ENCODE results near the gene FAM241A. TPM values are rescaled to one million over a fixed set of nuclear protein-coding genes. Genes with fewer than 3 reads are reported as not detected.
"Not testable (repeated sequence)": the region's sequence is repeated elsewhere in the genome, so short reads cannot be mapped to it uniquely, and the experiment has no call there.

FAM241A gene
- total RNA-seq, 1 experiment from 2014 or later = 0.37 TPM

GRCh38 chr4:112128452-112128851 lies 16.8 kb upstream of the FAM241A start:
- DNase-seq (ENCODE audit: low spot score) = no peak
- in situ Hi-C loops (cut with HindIII; ENCODE audit: low sequenced_read_pairs) = no loop called here

GRCh38 chr4:112130906-112131305 lies 14.3 kb upstream of the FAM241A start:
- no peak for DNase-seq (ENCODE audit: low spot score)
- in situ Hi-C loops (cut with HindIII; ENCODE audit: low sequenced_read_pairs) = no loop called here

- DNase-seq (ENCODE audit: low spot score) = no peak
- in situ Hi-C loops (cut with HindIII; ENCODE audit: low sequenced_read_pairs) = no loop called here
Observed at GRCh38 chr4:112136551-112136950, 8.7 kb upstream of the FAM241A start.

GRCh38 chr4:112138538-112138937 lies 6.7 kb upstream of the FAM241A start:
- in situ Hi-C loops (cut with HindIII; ENCODE audit: low sequenced_read_pairs) = no loop called here

GRCh38 chr4:112140536-112140935 lies 4.7 kb upstream of the FAM241A start:
- no peak for DNase-seq (ENCODE audit: low spot score)
- in situ Hi-C loops (cut with HindIII; ENCODE audit: low sequenced_read_pairs) = no loop called here

More at GRCh38 chr4:112138538-112138937, 6.7 kb upstream of the FAM241A start:
- no peak for DNase-seq (ENCODE audit: low spot score)

GRCh38 chr4:112141366-112142138 lies 3.7 kb upstream of the FAM241A start:
- in situ Hi-C loops (cut with HindIII; ENCODE audit: low sequenced_read_pairs) = no loop called here
- DNase-seq (ENCODE audit: low spot score) = no peak

GRCh38 chr4:112142182-112142581 lies 3.1 kb upstream of the FAM241A start:
- in situ Hi-C loops (cut with HindIII; ENCODE audit: low sequenced_read_pairs) = no loop called here
- DNase-seq (ENCODE audit: low spot score) = no peak

- DNase-seq (ENCODE audit: low spot score) = no peak
- in situ Hi-C loops (cut with HindIII; ENCODE audit: low sequenced_read_pairs) = no loop called here
Observed at GRCh38 chr4:112143781-112144180, 1.5 kb upstream of the FAM241A start.

- in situ Hi-C loops (cut with HindIII; ENCODE audit: low sequenced_read_pairs) = no loop called here
- DNase-seq (ENCODE audit: low spot score) = no peak
Observed at GRCh38 chr4:112144546-112145325, 518 bp upstream of the FAM241A start.

GRCh38 chr4:112145790-112146501 lies 692 bp downstream of the FAM241A start:
- DNase-seq (ENCODE audit: low spot score) = peak; percentile 55
- in situ Hi-C loops (cut with HindIII; ENCODE audit: low sequenced_read_pairs) = no loop called here

GRCh38 chr4:112146502-112146813 lies 1.2 kb downstream of the FAM241A start:
- peak; percentile 19 for DNase-seq (ENCODE audit: low spot score)
- in situ Hi-C loops (cut with HindIII; ENCODE audit: low sequenced_read_pairs) = no loop called here

- peak; percentile 32 for DNase-seq (ENCODE audit: low spot score)
- in situ Hi-C loops (cut with HindIII; ENCODE audit: low sequenced_read_pairs) = no loop called here
Observed at GRCh38 chr4:112147697-112148096, 2.4 kb downstream of the FAM241A start.

- DNase-seq (ENCODE audit: low spot score) = no peak
- in situ Hi-C loops (cut with HindIII; ENCODE audit: low sequenced_read_pairs) = no loop called here
Observed at GRCh38 chr4:112150920-112151319, 5.7 kb downstream of the FAM241A start.

GRCh38 chr4:112152521-112152920 lies 7.3 kb downstream of the FAM241A start:
- in situ Hi-C loops (cut with HindIII; ENCODE audit: low sequenced_read_pairs) = no loop called here
- no peak for DNase-seq (ENCODE audit: low spot score)

- in situ Hi-C loops (cut with HindIII; ENCODE audit: low sequenced_read_pairs) = no loop called here
- DNase-seq (ENCODE audit: low spot score) = no peak
Observed at GRCh38 chr4:112153211-112153791, 8.0 kb downstream of the FAM241A start.

- no peak for DNase-seq (ENCODE audit: low spot score)
- in situ Hi-C loops (cut with HindIII; ENCODE audit: low sequenced_read_pairs) = no loop called here
Observed at GRCh38 chr4:112156112-112156511, 10.9 kb downstream of the FAM241A start.

GRCh38 chr4:112156553-112156952 lies 11.3 kb downstream of the FAM241A start:
- in situ Hi-C loops (cut with HindIII; ENCODE audit: low sequenced_read_pairs) = no loop called here
- DNase-seq (ENCODE audit: low spot score) = no peak

GRCh38 chr4:112163706-112164105 lies 18.5 kb downstream of the FAM241A start:
- DNase-seq (ENCODE audit: low spot score); in situ Hi-C loops (cut with HindIII; ENCODE audit: low sequenced_read_pairs): not testable (repeated sequence)

GRCh38 chr4:112167794-112168193 lies 22.5 kb downstream of the FAM241A start:
- in situ Hi-C loops (cut with HindIII; ENCODE audit: low sequenced_read_pairs) = no loop called here
- no peak for DNase-seq (ENCODE audit: low spot score)

All from G401 (cell line).